ENCODE results near the gene LRRC4B. TPM values are rescaled to one million over a fixed set of nuclear protein-coding genes. Genes with fewer than 3 reads are reported as not detected.
"Not testable (repeated sequence)": the region's sequence is repeated elsewhere in the genome, so short reads cannot be mapped to it uniquely, and the experiment has no call there.

LRRC4B gene
- total RNA-seq, 4 donors from 2014 or later = 0.59 to 3.0 (median 1.6) TPM

GRCh38 chr19:50590191-50590590, 22.0 kb upstream of the LRRC4B start:
- H3K9me3 ChIP-seq = no peaks in the 10 kb centered on the region
- H3K4me3 ChIP-seq (replicated peaks in 1 of 3) = no peak overlapping the region
- H3K4me1 ChIP-seq = no peaks in the 10 kb centered on the region
- no peak for DNase-seq
- H3K36me3 ChIP-seq = no peaks in the 10 kb centered on the region
- TF ChIP-seq POLR2A (IDR thresholded peaks at IDR 0.05) (no peak), CTCF (IDR thresholded peaks at IDR 0.05) (no peak)
- WGBS, 2 donors = 75 to 88% methylated on average over 3 of the region's 3 CpGs
- intact Hi-C loops (cut with DNase I) = no loop called here
- H3K27ac ChIP-seq = no peak overlapping the region
- H3K27me3 ChIP-seq = no peaks in the 10 kb centered on the region

- not testable (repeated sequence) for H3K4me1 ChIP-seq, H3K27ac ChIP-seq
These were observed 13.8 kb upstream of the LRRC4B start for GRCh38 chr19:50581795-50582660.

DNA sequence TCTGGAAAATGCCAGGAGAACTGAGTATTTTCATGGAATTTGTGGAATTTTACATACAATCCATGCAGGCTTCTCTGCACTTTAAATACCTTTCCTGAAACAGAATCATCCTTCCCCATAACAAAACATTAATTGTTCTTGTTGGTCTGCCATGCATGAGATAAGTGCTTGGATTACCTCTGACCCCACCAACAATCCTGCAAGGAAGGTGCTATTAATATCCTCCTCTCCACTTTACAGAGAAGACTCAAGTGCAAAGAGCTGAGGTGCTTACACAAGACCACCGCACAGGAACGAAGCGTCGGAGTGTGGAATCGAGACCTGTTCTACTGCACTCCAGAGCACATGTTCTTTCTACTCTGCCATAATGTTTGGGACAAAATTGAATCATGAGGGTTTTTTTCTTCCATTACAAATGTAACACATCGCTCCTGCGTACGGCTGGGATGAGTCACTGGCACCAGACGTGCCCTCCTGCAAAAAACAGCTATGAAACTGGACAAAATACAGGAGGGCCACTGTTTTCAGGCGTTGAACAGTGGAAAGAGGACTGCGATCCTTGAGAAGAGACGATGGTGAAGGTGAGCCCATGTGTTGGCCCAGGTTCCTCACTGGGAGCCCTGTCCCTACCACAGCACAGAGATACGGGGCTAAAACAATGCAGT, 12.9 kb upstream of the LRRC4B start:
- 61 to 67% methylated on average over 13 of the region's 13 CpGs for WGBS, 2 donors
- Histone ChIP-seq H3K27ac (no peak overlapping the region), H3K9me3 (no peaks in the 10 kb centered on the region), H3K4me1 (peaks cover 0 to 9% of the 10 kb centered on the region in 2 donors), H3K27me3 (no peaks in the 10 kb centered on the region), H3K4me3 (replicated peaks in 1 of 3) (no peak overlapping the region), H3K36me3 (no peaks in the 10 kb centered on the region)
- intact Hi-C loops (cut with DNase I) = no loop called here
- no peak for DNase-seq
- TF ChIP-seq POLR2A (IDR thresholded peaks at IDR 0.05) = no peak
- TF ChIP-seq CTCF (IDR thresholded peaks at IDR 0.05) = no peak

More at GRCh38 chr19:50581795-50582660, 13.8 kb upstream of the LRRC4B start:
- H3K36me3 ChIP-seq; DNase-seq; H3K4me3 ChIP-seq (replicated peaks in 1 of 3); H3K9me3 ChIP-seq; H3K27me3 ChIP-seq; intact Hi-C loops (cut with DNase I): not testable (repeated sequence)
- 56 to 75% methylated on average over 20 to 24 of the region's 24 CpGs for WGBS, 2 donors

- no peaks in the 10 kb centered on the region for H3K9me3 ChIP-seq
- H3K4me1 ChIP-seq = peaks cover 0 to 9% of the 10 kb centered on the region in 2 donors
- TF ChIP-seq POLR2A (IDR thresholded peaks at IDR 0.05) (no peak), CTCF (IDR thresholded peaks at IDR 0.05) (no peak)
- H3K36me3 ChIP-seq = no peaks in the 10 kb centered on the region
- H3K4me3 ChIP-seq (replicated peaks in 1 of 3) = no peak overlapping the region
- no peaks in the 10 kb centered on the region for H3K27me3 ChIP-seq
- H3K27ac ChIP-seq = no peak overlapping the region
- 89 to 90% methylated on average over 6 of the region's 6 CpGs for WGBS, 2 donors
- DNase-seq = no peak
- intact Hi-C loops (cut with DNase I) = no loop called here
These were observed 12.0 kb upstream of the LRRC4B start for GRCh38 chr19:50580240-50580639.

GRCh38 chr19:50576769-50577168, 8.5 kb upstream of the LRRC4B start:
- WGBS, 2 donors = 78 to 91% methylated on average over 3 of the region's 3 CpGs
- intact Hi-C loops (cut with DNase I); DNase-seq; H3K27ac ChIP-seq; H3K4me1 ChIP-seq; H3K9me3 ChIP-seq; H3K27me3 ChIP-seq; H3K4me3 ChIP-seq (replicated peaks in 1 of 3); H3K36me3 ChIP-seq: not testable (repeated sequence)

All from thyroid gland (tissue), 4 donors.